HL-60 (cell line): ENCODE measurements around the gene POLD2.
A peak's percentile ranks its signal among the peaks of the same experiment; 100 is the strongest.

Experiments
- DNase-seq, 2 experiments: peaks; one replicate each; pipeline ENCODE4 v3.0.0-alpha.2; 2010 to 2020; ENCODE audit warnings: low read depth in 1 of 2, low spot score in 1 of 2
- H3K27ac ChIP-seq: fragments of 250-450 bp; sonication (Bioruptor Pico); replicated peaks from 2 replicates; pipeline ENCODE4 v1.5.1; 2020; ENCODE audit warnings: mild to moderate bottlenecking, moderate library complexity
- H3K27me3 ChIP-seq: fragments of 250-450 bp; sonication (Bioruptor Pico); 2 replicates; pipeline ENCODE4 v1.5.1; 2021; ENCODE audit warnings: mild to moderate bottlenecking, moderate library complexity; ENCODE audit not compliant: insufficient read depth, poor library complexity, severe bottlenecking
- H3K4me3 ChIP-seq: replicated peaks from 2 replicates; pipeline ENCODE4 v1.5.1; 2011; ENCODE audit warnings: mild to moderate bottlenecking, control low read depth, low read length; ENCODE audit not compliant: insufficient read depth
- CTCF ChIP-seq: IDR thresholded peaks from one replicate; pipeline ENCODE4 v1.5.1; 2011; ENCODE audit warnings: low read length, control low read depth, inconsistent platforms; ENCODE audit not compliant: insufficient read depth
- GABPA ChIP-seq: IDR thresholded peaks from 2 replicates; pipeline ENCODE4 v1.6.1; 2012; ENCODE audit warnings: low read depth
- POLR2AphosphoS5 ChIP-seq: IDR thresholded peaks from 2 replicates; pipeline ENCODE4 v1.6.1; 2012; ENCODE audit warnings: low read depth
- REST ChIP-seq: IDR thresholded peaks from 2 replicates; pipeline ENCODE4 v1.6.1; 2012; ENCODE audit warnings: low read depth; ENCODE audit not compliant: insufficient replicate concordance
- SPI1 ChIP-seq: IDR thresholded peaks from 2 replicates; pipeline ENCODE4 v1.6.1; 2012; ENCODE audit warnings: low read depth, mild to moderate bottlenecking, borderline replicate concordance

Gene POLD2

GRCh38 chr7:44094883-44095592 is 28.3 kb downstream of the POLD2 start:
- TF ChIP-seq GABPA (no peak), SPI1 (no peak)
- DNase-seq: no peak
- H3K27me3 ChIP-seq: no peaks in the 10 kb centered on the region
- no peak overlapping the region for H3K27ac ChIP-seq
- H3K4me3 ChIP-seq: no peak overlapping the region

- Histone ChIP-seq H3K27me3 (no peaks in the 10 kb centered on the region), H3K27ac (no peak overlapping the region), H3K4me3 (no peak overlapping the region)
- TF ChIP-seq CTCF: no peak
- no peak for TF ChIP-seq POLR2AphosphoS5
- no peak for TF ChIP-seq SPI1
- TF ChIP-seq REST: no peak
- no peak for TF ChIP-seq GABPA
- DNase-seq: no peak
These were observed 29.0 kb downstream of the POLD2 start for GRCh38 chr7:44094365-44094764.

- DNase-seq: peak in 1 of 2 experiments; percentile 30
- TF ChIP-seq GABPA (no peak), REST (no peak), POLR2AphosphoS5 (no peak)
- Histone ChIP-seq H3K27ac (0 out of 2 replicates have a peak overlapping the region, but pooled peaks have one; percentile 9), H3K27me3 (no peaks in the 10 kb centered on the region), H3K4me3 (no peak overlapping the region)
These were observed 30.2 kb downstream of the POLD2 start for GRCh38 chr7:44093102-44093641.

GRCh38 chr7:44087911-44088838 is 35.2 kb downstream of the POLD2 start:
- no peak overlapping the region for H3K27ac ChIP-seq
- no peak overlapping the region for H3K4me3 ChIP-seq
- H3K27me3 ChIP-seq: no peaks in the 10 kb centered on the region
- DNase-seq: no peak
- TF ChIP-seq REST: no peak
- TF ChIP-seq SPI1: no peak
- no peak for TF ChIP-seq POLR2AphosphoS5
- no peak for TF ChIP-seq GABPA
- TF ChIP-seq CTCF: no peak
